CD1c-positive myeloid dendritic cell (primary cell): Measurements from ENCODE around the gene MRPS6.

ENCODE experiments used
- DNase-seq: peaks from one replicate; pipeline ENCODE4 v3.0.0-alpha.2; 2016; ENCODE audit errors: extremely low spot score

MRPS6 gene

DNA sequence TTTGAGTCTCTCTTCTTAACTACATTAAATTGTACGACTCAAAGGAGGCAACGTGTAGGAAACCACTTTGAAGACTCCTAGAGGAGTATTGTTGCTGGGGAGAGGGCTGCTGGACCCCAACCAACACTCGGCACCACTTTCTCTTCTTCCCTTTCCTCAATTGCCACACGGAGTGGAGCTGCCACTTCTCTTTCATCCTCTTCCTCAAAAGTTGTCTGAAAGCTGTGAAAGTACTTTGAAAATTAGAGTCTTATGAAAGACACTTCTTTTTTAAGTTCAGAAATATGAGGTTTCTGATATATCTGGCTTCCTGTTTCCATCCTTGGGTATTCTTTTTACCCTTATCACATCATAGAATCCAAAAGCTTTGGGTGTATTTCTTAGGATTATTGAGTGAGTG is 59.5 kb downstream of the MRPS6 start:
- peak; percentile 50 for DNase-seq

- DNase-seq: no peak
Observed at GRCh38 chr21:34133392-34133791, 60.0 kb downstream of the MRPS6 start.

- DNase-seq: no peak
Observed at GRCh38 chr21:34133802-34134201, 60.4 kb downstream of the MRPS6 start.

DNA sequence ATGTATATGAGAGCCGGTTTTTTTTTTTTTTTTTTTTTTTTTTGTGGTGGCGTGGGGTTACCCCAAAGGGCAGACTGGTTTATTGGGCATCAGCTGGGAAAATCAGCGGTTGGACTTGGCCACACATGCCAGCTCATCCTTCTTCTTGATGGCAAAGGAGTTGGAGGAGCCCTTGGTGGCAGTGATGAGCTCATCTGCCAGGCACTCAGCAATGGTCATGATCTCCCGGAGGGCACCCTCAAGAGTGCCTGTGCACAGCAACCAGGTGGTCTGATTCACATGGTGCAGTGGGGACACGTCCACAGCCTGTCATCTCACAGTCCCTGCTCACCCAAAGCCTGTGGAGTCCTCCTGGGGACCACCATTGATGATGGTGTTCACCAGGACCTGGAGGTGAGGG is 62.0 kb downstream of the MRPS6 start:
- no peak for DNase-seq

- DNase-seq: no peak
Observed at GRCh38 chr21:34141373-34141772, 68.0 kb downstream of the MRPS6 start.

- DNase-seq: no peak
Observed at GRCh38 chr21:34143685-34144182, 70.4 kb downstream of the MRPS6 start.

DNA sequence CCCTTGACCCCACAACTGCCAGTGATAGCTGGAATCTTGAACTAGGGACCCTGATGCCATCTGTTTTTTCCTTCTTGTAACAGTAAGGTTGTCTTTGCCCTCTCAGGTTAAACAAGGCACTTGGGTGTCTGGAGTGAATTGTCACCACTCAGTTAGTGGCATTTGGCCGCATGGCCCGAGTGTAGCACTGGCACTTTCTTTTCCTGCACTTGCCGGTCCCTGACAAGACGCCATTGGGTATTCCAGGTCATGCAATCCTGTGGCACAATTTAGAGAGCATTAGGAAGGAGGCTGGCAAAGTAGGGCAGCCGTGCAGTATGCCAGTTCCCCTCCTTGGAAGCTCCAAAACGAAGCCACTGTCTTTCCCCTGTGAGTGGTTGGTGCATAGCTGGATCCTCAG is 70.8 kb downstream of the MRPS6 start:
- DNase-seq: no peak

- DNase-seq: no peak
Observed at GRCh38 chr21:34147792-34148418, 74.5 kb downstream of the MRPS6 start.

DNA sequence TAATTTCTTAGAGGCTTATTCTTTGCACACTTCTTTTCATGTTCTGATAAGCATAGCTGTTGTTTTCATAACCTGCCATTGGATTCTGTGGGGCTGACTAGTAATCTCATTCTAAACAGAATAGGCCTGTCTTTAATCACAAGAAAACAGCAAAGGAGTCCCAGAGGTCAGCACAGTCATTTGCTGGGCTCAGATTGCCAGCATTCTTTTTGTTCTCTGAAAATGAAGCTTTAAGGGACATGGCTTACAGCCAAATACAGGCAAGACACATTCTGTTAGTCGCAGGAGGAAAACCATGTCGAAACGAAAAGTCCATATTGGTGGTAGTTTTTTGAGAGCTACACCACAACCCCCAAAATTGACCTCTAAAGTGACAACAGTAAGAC is 75.0 kb downstream of the MRPS6 start:
- DNase-seq: no peak

DNA sequence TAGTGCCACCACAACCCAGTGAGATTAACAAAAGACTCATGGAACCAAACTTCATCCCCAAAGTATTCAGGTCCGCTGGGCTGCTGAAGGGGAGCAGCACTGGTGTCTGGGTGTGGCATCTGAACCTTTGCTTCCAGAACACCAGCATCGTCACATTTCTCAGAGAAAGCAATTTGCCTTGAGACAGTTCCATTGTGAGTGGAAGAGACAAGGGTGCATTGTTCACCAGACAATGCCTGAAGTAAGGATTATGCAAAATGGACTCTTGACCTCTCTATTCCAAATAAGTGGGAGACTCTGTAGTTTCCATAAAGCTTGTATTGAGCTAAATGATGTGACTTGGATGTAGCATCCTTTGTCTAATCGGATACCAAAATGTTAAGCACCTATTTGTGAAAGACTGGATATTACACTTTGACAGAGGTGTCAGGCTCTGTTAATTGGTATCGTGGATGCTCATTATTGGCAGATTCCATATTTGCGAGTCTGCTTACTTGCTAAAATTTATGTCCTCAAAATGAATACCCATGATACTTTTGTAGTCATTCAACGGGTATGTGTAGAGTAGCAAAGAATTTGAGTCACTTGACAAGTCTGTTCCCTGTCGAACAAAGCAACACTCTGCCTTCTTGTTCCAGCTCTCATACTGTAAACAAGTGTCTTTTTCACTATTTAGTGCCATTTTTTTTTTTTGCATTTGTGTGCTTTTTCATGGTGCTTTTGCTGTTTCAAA is 75.6 kb downstream of the MRPS6 start:
- no peak for DNase-seq

DNA sequence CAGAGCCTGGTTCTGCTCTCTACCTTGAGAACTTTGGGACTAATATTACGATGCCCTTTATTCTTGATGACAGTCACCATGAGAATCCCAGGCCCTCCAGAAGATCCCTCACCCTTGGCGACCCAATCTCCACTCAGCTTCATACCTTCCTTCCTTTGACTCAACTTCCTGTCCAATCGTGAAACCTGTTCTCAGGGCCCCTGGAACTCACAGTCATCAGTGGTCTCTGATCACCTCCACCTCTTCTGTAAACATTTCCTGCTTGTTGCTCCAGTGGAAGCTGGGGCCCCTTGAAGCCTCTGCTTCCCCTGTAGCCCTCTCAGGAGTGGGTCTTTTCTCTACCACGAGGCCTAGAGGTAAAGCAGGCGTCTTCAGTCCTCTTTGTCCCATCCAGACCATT is 79.1 kb downstream of the MRPS6 start:
- DNase-seq: no peak

DNA sequence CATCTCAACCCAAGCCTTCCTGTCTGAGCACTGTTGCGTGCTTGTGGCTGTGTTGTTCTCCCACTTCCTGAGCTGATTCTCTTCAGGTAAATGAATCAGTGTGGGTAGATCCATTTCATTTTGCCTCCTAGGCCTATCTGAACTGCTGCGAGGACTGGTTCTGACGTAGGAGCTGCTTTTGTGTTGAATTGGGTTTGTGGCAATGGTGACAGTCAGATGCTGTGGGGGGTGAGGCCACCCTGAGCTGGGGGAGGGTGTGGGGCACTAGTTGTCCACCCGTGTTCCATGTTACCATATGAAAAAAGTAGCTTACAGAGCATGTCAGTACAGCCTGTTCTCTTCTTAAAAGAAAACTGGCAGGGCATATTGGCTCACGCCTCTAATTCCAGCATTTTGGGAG is 81.5 kb downstream of the MRPS6 start:
- no peak for DNase-seq

DNA sequence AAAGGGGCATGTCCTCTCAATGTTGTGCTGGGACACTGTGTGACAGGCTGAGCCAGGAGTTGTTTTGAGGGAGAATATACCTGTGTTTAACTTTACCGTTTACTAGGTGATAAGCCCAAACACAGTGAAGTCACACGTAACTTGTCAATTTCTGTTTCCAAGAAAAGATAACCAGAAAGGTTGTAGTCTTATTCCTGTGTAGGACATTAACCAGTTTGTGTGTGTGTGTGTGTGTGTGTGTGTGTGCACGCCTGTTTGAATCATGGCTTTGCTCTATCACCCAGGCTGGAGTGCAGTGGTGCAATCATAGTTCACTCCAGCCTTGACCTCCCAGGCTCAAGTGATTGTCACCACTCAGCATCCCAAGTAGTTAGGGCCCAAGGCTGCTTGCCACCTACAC is 83.6 kb downstream of the MRPS6 start:
- no peak for DNase-seq

- DNase-seq: no peak
Observed at GRCh38 chr21:34157521-34157920, 84.1 kb downstream of the MRPS6 start.

GRCh38 chr21:34158866-34159835 is 85.8 kb downstream of the MRPS6 start:
- no peak for DNase-seq

DNA sequence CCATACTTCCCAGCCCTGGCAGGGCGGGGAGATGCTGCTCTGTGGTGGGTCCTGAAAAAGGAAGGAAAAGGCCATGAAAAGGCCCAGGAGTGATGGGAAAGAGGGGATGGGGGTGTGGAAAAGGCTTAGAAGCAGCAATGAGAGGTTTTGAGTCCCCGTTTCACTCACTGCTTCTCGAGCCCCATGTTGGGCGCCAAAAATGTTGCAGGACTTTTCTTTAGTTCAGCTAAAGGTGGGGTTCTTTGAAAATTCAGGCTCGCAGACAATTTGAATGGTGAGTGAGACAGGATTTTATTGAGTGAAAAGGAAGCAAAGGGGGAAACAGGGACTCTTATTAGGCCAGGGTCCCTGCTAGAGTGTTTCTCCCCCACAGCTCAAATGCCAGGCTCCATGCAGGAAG is 93.1 kb downstream of the MRPS6 start:
- no peak for DNase-seq

GRCh38 chr21:34170886-34171285 is 97.5 kb downstream of the MRPS6 start:
- no peak for DNase-seq

DNA sequence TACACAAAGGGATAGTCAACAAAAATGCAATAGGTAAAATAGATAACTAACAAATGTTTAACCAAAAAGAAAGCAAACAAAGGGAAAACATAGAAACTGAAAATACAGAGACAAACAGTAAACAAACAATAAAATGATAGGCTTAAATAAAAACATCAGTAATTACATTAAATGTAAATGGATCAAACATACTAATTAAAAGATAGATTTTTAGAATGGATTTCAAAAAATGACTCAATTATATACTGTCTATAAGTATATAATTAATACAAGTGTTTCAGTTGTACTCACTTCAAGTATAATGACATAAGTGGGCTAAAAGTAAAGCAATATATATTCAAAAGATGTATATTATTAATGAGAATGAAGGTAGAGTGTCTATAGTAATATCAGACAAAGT is 101.1 kb downstream of the MRPS6 start:
- no peak for DNase-seq

- no peak for DNase-seq
Observed at GRCh38 chr21:34176448-34176847, 103.1 kb downstream of the MRPS6 start.

- DNase-seq: no peak
Observed at GRCh38 chr21:34177919-34178567, 104.7 kb downstream of the MRPS6 start.

DNA sequence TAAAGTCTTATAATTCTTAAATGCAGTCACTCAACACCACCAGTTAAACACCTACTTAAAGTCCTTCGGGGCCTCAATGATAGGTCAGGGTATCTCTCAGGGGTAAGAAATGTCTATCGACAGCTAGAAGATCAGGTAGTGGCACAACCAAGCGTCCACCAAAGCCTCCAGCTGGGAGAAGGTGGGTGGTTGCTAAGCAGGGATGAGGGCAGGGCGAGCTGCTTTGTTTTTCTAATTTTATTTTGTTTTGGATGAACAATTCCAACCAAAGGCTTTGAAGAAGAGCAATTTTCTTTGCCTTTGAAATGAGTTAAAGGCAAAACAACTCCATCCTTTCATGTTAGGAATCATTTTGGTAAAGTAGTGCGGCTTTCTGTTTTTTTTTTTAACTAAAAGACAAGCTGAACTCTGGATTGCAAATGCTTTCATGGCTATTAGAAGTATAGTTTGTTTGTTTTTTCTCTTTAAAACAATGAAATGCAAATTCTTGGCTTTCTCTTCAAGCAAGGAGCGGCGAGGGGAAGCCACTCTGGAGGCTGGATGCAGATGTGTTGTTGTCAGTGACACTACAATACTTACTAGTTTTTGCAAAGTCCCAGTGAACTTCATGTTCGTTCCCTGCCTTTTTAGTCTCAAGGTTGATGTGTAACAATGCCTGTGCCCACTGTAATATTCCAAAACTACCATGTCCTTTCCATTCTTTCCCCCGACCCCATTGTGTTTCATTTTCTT is 106.0 kb downstream of the MRPS6 start:
- no peak for DNase-seq
